Non-pigmented ciliary epithelial cell (primary cell): ENCODE results near the gene LGALS9.
"Not testable (repeated sequence)": the region's sequence is repeated elsewhere in the genome, so short reads cannot be mapped to it uniquely, and the experiment has no call there.

Experiments used
- DNase-seq: peaks from one replicate; pipeline ENCODE4 v3.0.0-alpha.2; 2010; ENCODE audit warnings: low read depth

The LGALS9 gene

DNA sequence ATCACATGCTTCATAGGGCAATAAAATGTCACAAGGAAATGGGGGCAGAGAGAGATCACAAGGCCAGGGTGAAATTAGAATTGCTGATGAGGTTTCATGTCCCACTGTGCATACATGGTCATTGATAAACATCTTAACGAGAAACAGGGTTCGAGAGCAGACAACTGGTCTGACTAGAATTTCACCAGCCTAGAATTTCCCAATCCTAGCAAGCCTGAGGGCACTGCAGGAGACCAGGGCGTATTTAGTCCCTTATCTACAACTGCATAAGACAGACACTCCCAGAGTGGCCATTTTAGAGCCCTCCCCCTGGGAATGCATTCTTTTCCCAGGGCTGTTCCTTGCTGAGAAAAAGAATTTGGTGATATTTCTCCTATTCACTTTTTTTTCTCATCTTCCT, 55.3 kb downstream of the LGALS9 start:
- not testable (repeated sequence) for DNase-seq

DNA sequence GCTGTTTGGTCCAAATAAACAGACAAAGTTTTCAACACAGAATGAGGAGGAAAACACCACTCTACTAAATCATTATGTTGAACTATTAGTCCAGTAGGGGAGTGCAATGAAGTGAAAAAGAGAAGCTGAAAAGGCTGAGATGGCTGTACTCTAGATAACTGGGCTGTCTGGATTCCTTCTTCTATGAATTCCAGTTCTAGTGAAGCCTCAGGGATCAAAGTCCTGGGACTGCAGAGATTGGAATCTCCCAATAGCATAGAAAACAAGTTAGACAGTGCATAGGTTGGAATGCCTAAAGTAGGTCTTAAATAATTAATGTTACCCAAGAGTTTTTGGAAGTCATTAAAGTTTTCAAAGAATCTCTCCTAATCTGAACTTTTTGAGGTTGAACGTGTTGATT, 59.9 kb downstream of the LGALS9 start:
- DNase-seq, result no peak

DNA sequence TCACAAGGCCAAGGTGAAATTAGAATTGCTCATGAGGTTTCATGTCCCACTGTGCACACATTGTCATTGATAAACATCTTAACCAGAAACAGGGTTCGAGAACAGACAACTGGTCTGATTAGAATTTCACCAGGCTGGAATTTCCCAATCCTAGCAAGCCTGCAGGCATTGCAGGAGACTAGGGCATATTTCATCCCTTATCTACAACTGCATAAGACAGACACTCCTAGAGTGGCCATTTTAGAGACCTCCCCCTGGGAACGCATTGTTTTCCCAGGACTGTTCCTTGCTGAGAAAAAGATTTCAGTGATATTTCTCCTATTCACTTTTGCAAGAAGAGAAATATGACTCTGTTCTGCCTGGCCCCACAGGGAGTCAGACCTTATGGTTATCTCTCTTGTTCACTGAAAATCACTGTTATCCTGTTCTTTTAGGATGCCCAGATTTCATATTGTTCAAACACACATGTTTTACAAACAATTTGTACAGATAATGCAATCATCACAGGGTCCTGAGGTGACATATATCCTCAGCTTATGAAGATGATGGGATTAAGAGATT, 64.3 kb downstream of the LGALS9 start:
- DNase-seq, result not testable (repeated sequence)
